ENCODE data around the gene MEF2A.
"Not testable (repeated sequence)": the region's sequence is repeated elsewhere in the genome, so short reads cannot be mapped to it uniquely, and the experiment has no call there.

MEF2A gene

GRCh38 chr15:99728916-99729315 lies 163.1 kb downstream of the MEF2A start:
- no peak for DNase-seq (ENCODE audit: low read depth, low spot score)

- DNase-seq (ENCODE audit: low read depth, low spot score) = no peak
Observed at GRCh38 chr15:99729327-99729726, 163.5 kb downstream of the MEF2A start.

- no peak for DNase-seq (ENCODE audit: low read depth, low spot score)
Observed at GRCh38 chr15:99729920-99730319, 164.1 kb downstream of the MEF2A start.

- DNase-seq (ENCODE audit: low read depth, low spot score) = no peak
Observed at GRCh38 chr15:99731336-99732123, 165.7 kb downstream of the MEF2A start.

- no peak for DNase-seq (ENCODE audit: low read depth, low spot score)
Observed at GRCh38 chr15:99732124-99732750, 166.5 kb downstream of the MEF2A start.

GRCh38 chr15:99732751-99733267 lies 167.0 kb downstream of the MEF2A start:
- DNase-seq (ENCODE audit: low read depth, low spot score) = no peak

GRCh38 chr15:99733268-99734039 lies 167.7 kb downstream of the MEF2A start, which contains the start of gene LYSMD4:
Gene LYSMD4, minus strand, starts transcription at chr15:99733437. Its CDS starts 1,438 bp downstream, at chr15:99731999.
- DNase-seq (ENCODE audit: low read depth, low spot score) = peak; percentile 98

GRCh38 chr15:99734040-99734291 lies 168.2 kb downstream of the MEF2A start:
- DNase-seq (ENCODE audit: low read depth, low spot score) = not testable (repeated sequence)

GRCh38 chr15:99734575-99734974 lies 168.8 kb downstream of the MEF2A start:
- no peak for DNase-seq (ENCODE audit: low read depth, low spot score)

GRCh38 chr15:99735868-99736267 lies 170.1 kb downstream of the MEF2A start:
- DNase-seq (ENCODE audit: low read depth, low spot score) = no peak

- DNase-seq (ENCODE audit: low read depth, low spot score) = no peak
Observed at GRCh38 chr15:99736702-99737101, 170.9 kb downstream of the MEF2A start.

- no peak for DNase-seq (ENCODE audit: low read depth, low spot score)
Observed at GRCh38 chr15:99738021-99738847, 172.4 kb downstream of the MEF2A start.

GRCh38 chr15:99741835-99742234 lies 176.1 kb downstream of the MEF2A start:
- DNase-seq (ENCODE audit: low read depth, low spot score) = no peak

GRCh38 chr15:99744142-99744541 lies 178.4 kb downstream of the MEF2A start:
- no peak for DNase-seq (ENCODE audit: low read depth, low spot score)

- no peak for DNase-seq (ENCODE audit: low read depth, low spot score)
Observed at GRCh38 chr15:99745370-99746086, 179.7 kb downstream of the MEF2A start.

- DNase-seq (ENCODE audit: low read depth, low spot score) = no peak
Observed at GRCh38 chr15:99749386-99749785, 183.6 kb downstream of the MEF2A start.

- DNase-seq (ENCODE audit: low read depth, low spot score) = not testable (repeated sequence)
Observed at GRCh38 chr15:99750326-99750725, 184.5 kb downstream of the MEF2A start.

GRCh38 chr15:99752556-99752955 lies 186.8 kb downstream of the MEF2A start:
- DNase-seq (ENCODE audit: low read depth, low spot score) = no peak

- DNase-seq (ENCODE audit: low read depth, low spot score) = no peak
Observed at GRCh38 chr15:99753066-99753465, 187.3 kb downstream of the MEF2A start.

- DNase-seq (ENCODE audit: low read depth, low spot score) = peak; percentile 5
Observed at GRCh38 chr15:99755692-99756409, 190.1 kb downstream of the MEF2A start.

All from activated CD4-positive, CD25-positive, alpha-beta regulatory T cell treated with anti-CD3 and anti-CD28 coated beads, Interleukin-2, amount 50 U/mL, for 16 hours (primary cell).